Adrenal gland (tissue), 5 donors: Measurements from ENCODE around the gene EPHB2.

Source experiments
- POLR2A ChIP-seq, 2 donors: fragments of 450-650 bp; IDR thresholded peaks; one replicate each; pipeline ENCODE4 v1.6.1; 2017; ENCODE audit warnings: antibody characterized with exemption in 2 of 2, mild to moderate bottlenecking in 2 of 2, moderate library complexity in 1 of 2
- TF ChIP-seq, protein P1 (sequence below), 6 experiments: fragments of 450-650 bp in 4 of 6; fragments of 200-600 bp in 2 of 6; sonication (generic) in 1 of 6; IDR thresholded peaks; 1 replicate in 5 of 6; 2 replicates in 1 of 6; pipeline versions ENCODE4 v1.5.1 to v1.8.0; 2016 to 2021; ENCODE audit warnings: antibody characterized with exemption in 6 of 6, mild to moderate bottlenecking in 2 of 6, moderate library complexity in 1 of 6
- donor health status: DM: no; HTN: no; CAD: no.

DNA sequence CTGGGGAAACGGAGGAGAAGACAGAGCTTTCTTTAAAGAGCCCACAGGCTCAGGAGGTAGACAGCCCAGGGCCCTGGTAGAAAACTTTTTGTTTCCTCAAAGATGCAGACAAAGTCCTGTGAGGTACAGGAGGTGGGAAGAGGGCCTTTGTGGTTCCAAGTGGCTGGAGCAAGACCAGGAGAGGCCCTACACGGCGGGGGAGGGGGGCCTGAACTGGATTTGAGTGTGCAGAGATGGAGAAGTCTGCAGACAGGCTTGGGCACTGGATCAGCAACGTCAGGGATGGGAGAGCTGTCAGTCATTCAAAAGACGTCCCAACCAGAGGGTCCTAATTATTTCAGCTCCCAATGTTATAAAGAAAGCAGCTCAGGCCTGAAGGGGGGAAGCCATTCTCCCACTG is 126.2 kb downstream of the EPHB2 start:
- TF ChIP-seq, protein P1, sequence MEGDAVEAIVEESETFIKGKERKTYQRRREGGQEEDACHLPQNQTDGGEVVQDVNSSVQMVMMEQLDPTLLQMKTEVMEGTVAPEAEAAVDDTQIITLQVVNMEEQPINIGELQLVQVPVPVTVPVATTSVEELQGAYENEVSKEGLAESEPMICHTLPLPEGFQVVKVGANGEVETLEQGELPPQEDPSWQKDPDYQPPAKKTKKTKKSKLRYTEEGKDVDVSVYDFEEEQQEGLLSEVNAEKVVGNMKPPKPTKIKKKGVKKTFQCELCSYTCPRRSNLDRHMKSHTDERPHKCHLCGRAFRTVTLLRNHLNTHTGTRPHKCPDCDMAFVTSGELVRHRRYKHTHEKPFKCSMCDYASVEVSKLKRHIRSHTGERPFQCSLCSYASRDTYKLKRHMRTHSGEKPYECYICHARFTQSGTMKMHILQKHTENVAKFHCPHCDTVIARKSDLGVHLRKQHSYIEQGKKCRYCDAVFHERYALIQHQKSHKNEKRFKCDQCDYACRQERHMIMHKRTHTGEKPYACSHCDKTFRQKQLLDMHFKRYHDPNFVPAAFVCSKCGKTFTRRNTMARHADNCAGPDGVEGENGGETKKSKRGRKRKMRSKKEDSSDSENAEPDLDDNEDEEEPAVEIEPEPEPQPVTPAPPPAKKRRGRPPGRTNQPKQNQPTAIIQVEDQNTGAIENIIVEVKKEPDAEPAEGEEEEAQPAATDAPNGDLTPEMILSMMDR (IDR thresholded peaks at IDR 0.05), result no peak
- no peak for TF ChIP-seq POLR2A (IDR thresholded peaks at IDR 0.05)
